Mesenchymal stem cell (in vitro differentiated cells and primary cell): Measurements from ENCODE around the gene AP1S2.
"Not testable (repeated sequence)": the region's sequence is repeated elsewhere in the genome, so short reads cannot be mapped to it uniquely, and the experiment has no call there.

Experiments
- DNase-seq: peaks from one replicate; pipeline ENCODE4 v3.0.0-alpha.2; 2013
- H2AFZ ChIP-seq: one replicate; pipeline ENCODE4 v1.6.1; 2013; ENCODE audit warnings: low read depth, mild to moderate bottlenecking, control low read depth, inconsistent platforms, low read length, moderate library complexity
- H2AK5ac ChIP-seq: 2 replicates; pipeline ENCODE4 v1.6.1; 2013; ENCODE audit warnings: low read length, moderate library complexity, mild to moderate bottlenecking, inconsistent platforms; ENCODE audit not compliant: severe bottlenecking
- H2BK120ac ChIP-seq: one replicate; pipeline ENCODE4 v1.6.1; 2013; ENCODE audit warnings: low read depth, mild to moderate bottlenecking, inconsistent platforms, low read length, moderate library complexity
- H2BK12ac ChIP-seq, 2 experiments: one replicate each; pipeline ENCODE4 v1.6.1; 2013; ENCODE audit warnings: inconsistent platforms in 2 of 2, low read length in 2 of 2, mild to moderate bottlenecking in 2 of 2, moderate library complexity in 2 of 2, control low read depth in 1 of 2
- H2BK15ac ChIP-seq: one replicate; pipeline ENCODE4 v1.6.1; 2013; ENCODE audit warnings: mild to moderate bottlenecking, low read depth, inconsistent platforms; ENCODE audit not compliant: poor library complexity, severe bottlenecking
- H2BK5ac ChIP-seq: 2 replicates; pipeline ENCODE4 v1.6.1; 2013; ENCODE audit warnings: low read depth, mild to moderate bottlenecking, low read length, control low read depth, inconsistent platforms; ENCODE audit not compliant: poor library complexity, severe bottlenecking
- H3K14ac ChIP-seq, 2 experiments: one replicate each; pipeline ENCODE4 v1.6.1; 2013; ENCODE audit warnings: inconsistent platforms in 2 of 2, low read length in 2 of 2, control low read depth in 1 of 2, mild to moderate bottlenecking in 1 of 2, moderate library complexity in 1 of 2
- H3K18ac ChIP-seq, 2 experiments: one replicate each; pipeline ENCODE4 v1.6.1; 2013; ENCODE audit warnings: inconsistent platforms in 2 of 2, low read length in 2 of 2, control low read depth in 1 of 2, low read depth in 1 of 2, mild to moderate bottlenecking in 1 of 2
- H3K23ac ChIP-seq, 2 experiments: one replicate each; pipeline ENCODE4 v1.6.1; 2013; ENCODE audit warnings: inconsistent platforms in 2 of 2, low read length in 2 of 2, mild to moderate bottlenecking in 2 of 2, moderate library complexity in 2 of 2, control low read depth in 1 of 2
- H3K27ac ChIP-seq: 2 replicates; pipeline ENCODE4 v1.5.1; 2013; ENCODE audit warnings: mild to moderate bottlenecking, moderate library complexity, low read length, control low read depth, inconsistent platforms; ENCODE audit not compliant: poor library complexity, severe bottlenecking
- H3K27me3 ChIP-seq, 2 experiments: 2 replicates each; pipeline versions ENCODE4 v1.6.1 to v1.7.0; 2013; ENCODE audit warnings: low read length in 2 of 2, mild to moderate bottlenecking in 2 of 2, moderate library complexity in 2 of 2, control low read depth in 1 of 2, inconsistent platforms in 1 of 2; ENCODE audit not compliant: control insufficient read depth in 1 of 2, insufficient read depth in 1 of 2
- H3K36me3 ChIP-seq, 2 experiments: 2 replicates each; pipeline versions ENCODE4 v1.6.1 to v1.7.0; 2013; ENCODE audit warnings: low read length in 2 of 2, control low read depth in 1 of 2, inconsistent platforms in 1 of 2, low read depth in 1 of 2, mild to moderate bottlenecking in 1 of 2; ENCODE audit not compliant: insufficient read depth in 2 of 2, control insufficient read depth in 1 of 2
- H3K4ac ChIP-seq, 2 experiments: one replicate each; pipeline ENCODE4 v1.6.1; 2013; ENCODE audit warnings: inconsistent platforms in 2 of 2, low read length in 2 of 2, mild to moderate bottlenecking in 2 of 2, moderate library complexity in 2 of 2, control low read depth in 1 of 2, low read depth in 1 of 2
- H3K4me1 ChIP-seq: 2 replicates; pipeline ENCODE4 v1.6.1; 2013; ENCODE audit warnings: low read depth, low read length, control low read depth; ENCODE audit not compliant: control insufficient read depth, insufficient read depth
- H3K4me2 ChIP-seq: 2 replicates; pipeline ENCODE4 v1.6.1; 2013; ENCODE audit warnings: low read length, mild to moderate bottlenecking, inconsistent platforms; ENCODE audit not compliant: poor library complexity, severe bottlenecking
- H3K4me3 ChIP-seq, 2 experiments: 2 replicates each; pipeline versions ENCODE4 v1.5.1 to v1.7.0; 2013; ENCODE audit warnings: low read length in 2 of 2, mild to moderate bottlenecking in 2 of 2, control low read depth in 1 of 2, low read depth in 1 of 2; ENCODE audit not compliant: insufficient read depth in 1 of 2
- H3K79me1 ChIP-seq: replicated peaks from 2 replicates; pipeline ENCODE4 v1.6.1; 2013; ENCODE audit warnings: mild to moderate bottlenecking, control low read depth, low read length, inconsistent platforms; ENCODE audit not compliant: poor library complexity, severe bottlenecking
- H3K9ac ChIP-seq: 2 replicates; pipeline ENCODE4 v1.7.0; 2013; ENCODE audit warnings: mild to moderate bottlenecking, low read length, moderate library complexity
- H3K9me3 ChIP-seq: 2 replicates; pipeline ENCODE4 v1.7.0; 2013; ENCODE audit warnings: mild to moderate bottlenecking, low read length; ENCODE audit not compliant: control insufficient read depth
- H4K8ac ChIP-seq: one replicate; pipeline ENCODE4 v1.6.1; 2013; ENCODE audit warnings: inconsistent platforms, mild to moderate bottlenecking, low read length, moderate library complexity
- H4K91ac ChIP-seq: one replicate; pipeline ENCODE4 v1.6.1; 2013; ENCODE audit warnings: mild to moderate bottlenecking, low read length, inconsistent platforms
- WGBS: methylation state at CpG from one replicate; pipeline ENCODE4 v1.1.7; 2013; ENCODE audit warnings: mixed read lengths; 5-methylcytosine and 5-hydroxymethylcytosine counted together

The AP1S2 gene

DNA sequence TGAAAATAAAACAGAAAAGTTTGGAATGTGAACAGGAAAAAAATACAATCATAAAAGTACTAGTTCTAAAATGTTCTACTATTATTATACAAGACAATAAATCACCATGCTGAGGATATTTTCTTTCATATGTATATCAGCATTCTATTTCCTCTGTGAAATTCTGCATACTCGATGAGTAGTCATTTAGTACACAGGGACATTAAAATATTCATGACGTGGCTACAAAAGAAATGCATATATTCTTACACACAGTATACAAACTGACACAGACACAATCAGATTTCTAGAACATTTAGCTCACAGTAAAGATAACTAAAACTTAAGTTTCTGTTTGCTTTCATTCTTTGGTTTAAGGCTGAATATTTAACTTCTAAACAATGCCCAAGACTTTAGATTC is 23.3 kb downstream of the AP1S2 start:
- H2AFZ ChIP-seq, H2BK120ac ChIP-seq, H2BK15ac ChIP-seq, H3K23ac ChIP-seq, H4K8ac ChIP-seq, H3K9me3 ChIP-seq, H3K79me1 ChIP-seq, H3K27ac ChIP-seq, H3K14ac ChIP-seq, H3K4me1 ChIP-seq, H2AK5ac ChIP-seq, H3K4me3 ChIP-seq, H3K4me2 ChIP-seq, H2BK12ac ChIP-seq, H3K18ac ChIP-seq, H4K91ac ChIP-seq, H3K4ac ChIP-seq, H2BK5ac ChIP-seq, H3K9ac ChIP-seq, H3K27me3 ChIP-seq, DNase-seq: not testable (repeated sequence)
- H3K36me3 ChIP-seq = peaks cover 0 to 23% of the 10 kb centered on the region in 2 experiments
- no CpG with 5 or more reads among the region's 2 CpGs for WGBS

DNA sequence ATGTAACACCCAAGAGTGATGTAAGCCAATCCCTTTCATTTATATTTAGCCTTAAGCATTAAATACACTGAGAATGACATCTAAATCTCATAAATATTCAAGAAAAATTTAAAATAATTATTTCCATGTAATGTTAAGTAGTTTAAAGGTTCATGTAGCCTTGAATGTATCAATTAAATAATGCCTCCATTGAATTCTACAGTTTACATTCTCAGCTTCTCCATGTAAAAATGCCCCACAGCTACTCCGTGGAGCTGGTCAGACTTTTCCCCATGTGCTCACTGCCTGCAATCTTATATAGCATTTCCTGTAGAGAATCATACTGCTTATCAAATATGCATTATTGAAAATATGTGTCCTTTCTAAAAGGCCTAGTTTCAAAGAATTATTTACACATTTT is 25.4 kb downstream of the AP1S2 start:
- no peak overlapping the region for H2BK15ac ChIP-seq
- no peaks in the 10 kb centered on the region for H3K27me3 ChIP-seq
- no peak overlapping the region for H3K4me2 ChIP-seq
- H4K8ac ChIP-seq = no peak overlapping the region
- H3K9me3 ChIP-seq = no peaks in the 10 kb centered on the region
- H3K36me3 ChIP-seq = peaks cover 0 to 37% of the 10 kb centered on the region in 2 experiments
- DNase-seq = no peak
- no peaks in the 10 kb centered on the region for H3K4me1 ChIP-seq
- H3K14ac ChIP-seq = no peak overlapping the region
- H3K23ac ChIP-seq = no peak overlapping the region
- H4K91ac ChIP-seq = no peak overlapping the region
- no peak overlapping the region for H3K4me3 ChIP-seq
- no peak overlapping the region for H3K18ac ChIP-seq
- no CpG with 5 or more reads among the region's 1 CpG for WGBS
- no peak overlapping the region for H2BK5ac ChIP-seq
- H2AFZ ChIP-seq = no peak overlapping the region
- no peak overlapping the region for H3K27ac ChIP-seq
- H3K79me1 ChIP-seq = no peaks in the 10 kb centered on the region
- H2BK120ac ChIP-seq = no peak overlapping the region
- no peak overlapping the region for H3K4ac ChIP-seq
- no peak overlapping the region for H2BK12ac ChIP-seq
- no peak overlapping the region for H2AK5ac ChIP-seq
- no peak overlapping the region for H3K9ac ChIP-seq

DNA sequence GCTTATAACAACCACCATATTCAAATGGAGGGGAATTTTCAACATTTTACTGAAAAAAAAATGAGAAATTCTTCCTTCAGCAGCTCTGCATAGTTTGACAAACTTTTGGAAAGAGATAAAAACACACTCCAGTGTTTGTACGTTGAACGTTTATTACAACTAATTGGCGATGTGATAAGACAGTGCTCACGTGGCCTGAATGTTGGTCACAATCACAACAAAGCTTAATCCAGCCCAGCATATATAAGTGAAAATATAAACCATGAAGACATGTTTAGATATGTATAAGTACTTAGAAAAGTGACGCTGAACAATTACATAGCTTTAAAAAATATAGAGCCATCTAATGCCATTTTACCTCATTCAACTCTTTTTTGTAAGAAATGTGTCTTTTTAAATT is 28.7 kb downstream of the AP1S2 start:
- WGBS = 100% methylated on average over 2 of the region's 5 CpGs
- Histone ChIP-seq H3K79me1 (no peaks in the 10 kb centered on the region), H2AK5ac (no peak overlapping the region), H2AFZ (no peak overlapping the region), H3K4me1 (no peaks in the 10 kb centered on the region), H2BK120ac (no peak overlapping the region), H3K4ac (no peak overlapping the region), H3K27me3 (no peaks in the 10 kb centered on the region), H2BK5ac (no peak overlapping the region), H3K18ac (no peak overlapping the region), H3K14ac (no peak overlapping the region), H2BK15ac (no peak overlapping the region), H4K8ac (no peak overlapping the region), H4K91ac (no peak overlapping the region), H3K4me3 (no peak overlapping the region), H3K9me3 (no peaks in the 10 kb centered on the region), H3K4me2 (no peak overlapping the region), H3K9ac (no peak overlapping the region), H3K23ac (no peak overlapping the region), H2BK12ac (no peak overlapping the region), H3K27ac (no peak overlapping the region), H3K36me3 (peaks cover 6 to 64% of the 10 kb centered on the region in 2 experiments)
- DNase-seq = no peak

DNA sequence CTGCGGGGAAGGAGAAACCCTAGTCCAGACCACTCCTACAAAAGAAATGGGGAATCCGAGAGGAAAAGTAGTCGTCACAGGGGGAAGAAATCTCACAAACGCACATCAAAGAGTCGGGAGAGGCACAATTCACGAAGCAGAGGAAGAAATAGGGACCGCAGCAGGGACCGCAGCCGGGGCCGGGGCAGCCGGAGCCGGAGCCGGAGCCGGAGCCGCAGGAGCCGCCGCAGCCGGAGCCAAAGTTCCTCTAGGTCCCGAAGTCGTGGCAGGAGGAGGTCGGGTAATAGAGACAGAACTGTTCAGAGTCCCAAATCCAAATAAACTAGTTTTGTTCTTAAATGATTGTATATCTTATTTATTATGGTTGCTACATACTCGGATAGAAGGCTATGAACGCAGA is 31.7 kb downstream of the AP1S2 start:
- no peak overlapping the region for H3K23ac ChIP-seq
- H3K4me3 ChIP-seq = no peak overlapping the region
- H3K9ac ChIP-seq = no peak overlapping the region
- H3K79me1 ChIP-seq = no peaks in the 10 kb centered on the region
- DNase-seq = no peak
- no peak overlapping the region for H3K27ac ChIP-seq
- no peak overlapping the region for H2BK120ac ChIP-seq
- H2BK15ac ChIP-seq = no peak overlapping the region
- H3K4ac ChIP-seq = no peak overlapping the region
- H3K36me3 ChIP-seq = peaks cover 6 to 76% of the 10 kb centered on the region in 2 experiments
- H2BK12ac ChIP-seq = no peak overlapping the region
- WGBS = 96% methylated on average over 10 of the region's 23 CpGs
- no peak overlapping the region for H3K14ac ChIP-seq
- H3K4me1 ChIP-seq = no peaks in the 10 kb centered on the region
- H2AK5ac ChIP-seq = no peak overlapping the region
- H4K91ac ChIP-seq = no peak overlapping the region
- no peaks in the 10 kb centered on the region for H3K9me3 ChIP-seq
- H2BK5ac ChIP-seq = no peak overlapping the region
- H4K8ac ChIP-seq = no peak overlapping the region
- no peak overlapping the region for H3K4me2 ChIP-seq
- no peak overlapping the region for H3K18ac ChIP-seq
- no peak overlapping the region for H2AFZ ChIP-seq
- H3K27me3 ChIP-seq = no peaks in the 10 kb centered on the region
